Measurements from ENCODE around the gene BUD13.
"Not testable (repeated sequence)": the region's sequence is repeated elsewhere in the genome, so short reads cannot be mapped to it uniquely, and the experiment has no call there.

BUD13 gene

DNA sequence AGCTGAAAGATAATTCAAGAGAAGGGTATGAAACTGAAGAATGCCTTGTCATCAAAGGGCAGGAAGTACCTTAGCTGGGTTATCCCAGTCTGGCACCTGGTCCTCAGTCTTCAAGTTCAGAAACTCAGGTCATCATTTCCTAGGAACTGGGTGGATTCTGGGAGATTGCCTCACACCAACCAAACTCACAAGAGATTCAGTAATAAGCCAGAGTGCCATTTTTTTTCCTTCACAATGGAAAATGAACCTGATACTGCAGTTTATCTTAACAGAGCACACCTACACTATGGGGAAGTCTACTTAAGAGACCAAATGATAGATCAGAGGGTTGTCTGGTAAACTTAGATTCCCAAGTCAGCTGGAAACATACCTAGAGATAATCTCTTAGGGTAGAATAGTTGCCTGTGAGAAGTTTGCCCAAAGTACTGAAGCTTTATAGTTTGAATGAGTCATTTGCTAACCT, 3.8 kb upstream of the BUD13 start:
- H3K4me1 ChIP-seq (ENCODE audit: insufficient read depth, low read length), result peaks cover 4% of the 10 kb centered on the region; the same call in 1 of the 2 replicates
- no peak overlapping the region for H3K27ac ChIP-seq (ENCODE audit: low read length)
- no peaks in the 10 kb centered on the region for H3K9me3 ChIP-seq (ENCODE audit: insufficient read depth, low read depth, low read length)
- peaks cover 56% of the 10 kb centered on the region for H3K36me3 ChIP-seq (ENCODE audit: insufficient read depth, low read depth, low read length)
- H3K4me3 ChIP-seq (ENCODE audit: low read length), result no peak overlapping the region
- no peak overlapping the region for H3K9ac ChIP-seq (ENCODE audit: low read depth, low read length)
- H3K27me3 ChIP-seq (ENCODE audit: insufficient read depth, low read length), result no peaks in the 10 kb centered on the region

DNA sequence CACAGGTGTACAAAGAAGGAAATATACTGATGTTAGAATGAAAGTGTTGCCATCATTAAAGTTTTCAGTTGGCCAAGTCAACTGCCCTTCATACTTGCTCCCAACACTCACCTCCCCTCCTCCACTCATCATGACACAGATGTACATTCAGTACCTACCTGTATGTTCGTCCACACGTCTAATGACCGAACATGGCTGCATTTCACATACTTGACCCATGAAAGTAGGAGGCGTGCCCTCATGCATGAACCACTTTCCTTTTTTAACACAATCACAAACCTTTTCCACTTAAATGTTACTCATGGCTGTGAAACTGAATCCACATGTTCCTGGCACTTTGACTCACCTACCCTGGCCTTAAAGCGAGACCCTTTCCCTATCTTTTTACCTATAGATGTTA, 3.2 kb upstream of the BUD13 start:
- no peak overlapping the region for H3K9ac ChIP-seq (ENCODE audit: low read depth, low read length)
- peaks cover 51% of the 10 kb centered on the region for H3K36me3 ChIP-seq (ENCODE audit: insufficient read depth, low read depth, low read length)
- H3K4me1 ChIP-seq (ENCODE audit: insufficient read depth, low read length), result peaks cover 5% of the 10 kb centered on the region; the same call in 1 of the 2 replicates
- no peaks in the 10 kb centered on the region for H3K27me3 ChIP-seq (ENCODE audit: insufficient read depth, low read length)
- H3K27ac ChIP-seq (ENCODE audit: low read length), result no peak overlapping the region
- H3K4me3 ChIP-seq (ENCODE audit: low read length), result no peak overlapping the region
- no peaks in the 10 kb centered on the region for H3K9me3 ChIP-seq (ENCODE audit: insufficient read depth, low read depth, low read length)

GRCh38 chr11:116774661-116775060, 1.9 kb upstream of the BUD13 start:
- no peak overlapping the region for H3K9ac ChIP-seq (ENCODE audit: low read depth, low read length)
- H3K9me3 ChIP-seq (ENCODE audit: insufficient read depth, low read depth, low read length), result no peaks in the 10 kb centered on the region
- H3K4me1 ChIP-seq (ENCODE audit: insufficient read depth, low read length), result peaks cover 5% of the 10 kb centered on the region; the same call in 1 of the 2 replicates
- H3K4me3 ChIP-seq (ENCODE audit: low read length), result no peak overlapping the region
- H3K27ac ChIP-seq (ENCODE audit: low read length), result no peak overlapping the region
- H3K36me3 ChIP-seq (ENCODE audit: insufficient read depth, low read depth, low read length), result peaks cover 43% of the 10 kb centered on the region
- no peaks in the 10 kb centered on the region for H3K27me3 ChIP-seq (ENCODE audit: insufficient read depth, low read length)

DNA sequence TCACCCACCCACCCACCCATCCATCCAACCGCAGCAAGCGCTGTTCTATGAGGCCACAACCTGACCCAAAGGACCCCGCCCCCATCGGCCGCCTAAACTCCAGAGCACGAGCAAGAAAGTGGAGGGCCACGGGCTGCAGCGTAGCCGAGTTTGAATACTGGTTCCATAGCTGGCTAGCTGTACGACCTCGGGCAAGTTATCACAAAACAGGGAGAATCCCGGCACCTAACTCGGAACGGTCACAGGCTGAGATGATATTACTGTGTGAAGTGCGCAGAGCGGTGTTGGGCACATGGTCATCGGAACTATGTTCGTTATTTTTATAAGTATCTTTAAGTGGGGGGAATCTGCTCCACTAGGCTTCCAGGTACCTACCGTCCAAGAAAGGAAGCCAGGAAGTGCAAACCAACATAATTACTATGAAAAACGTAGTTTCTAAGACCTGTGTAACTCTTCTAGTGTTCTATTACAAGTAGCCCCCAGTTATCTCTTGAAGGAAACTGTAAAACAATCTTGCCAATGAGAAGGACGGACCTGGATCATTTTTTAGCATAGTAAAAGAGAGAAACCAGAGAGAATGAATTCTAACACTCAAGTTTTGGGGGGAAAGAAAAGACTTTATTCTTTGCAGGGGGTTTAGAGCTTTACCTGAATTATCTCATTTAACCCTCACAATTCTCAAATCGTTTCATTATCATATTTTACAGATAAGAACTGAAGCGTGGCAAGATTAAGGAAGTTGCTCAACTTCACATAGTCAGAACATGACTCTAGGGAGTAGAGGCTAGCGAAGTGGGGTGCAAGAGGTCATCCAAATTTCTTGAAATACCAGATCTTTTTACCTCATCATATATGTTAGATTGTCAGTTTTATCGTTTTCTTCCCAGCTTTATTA, 663 bp upstream of the BUD13 start:
- H3K9me3 ChIP-seq (ENCODE audit: insufficient read depth, low read depth, low read length), result no peaks in the 10 kb centered on the region
- H3K27ac ChIP-seq (ENCODE audit: low read length), result peak overlapping the region; percentile 4
- H3K9ac ChIP-seq (ENCODE audit: low read depth, low read length), result peak overlapping the region; percentile 82
- peak overlapping the region; percentile 97 for H3K4me3 ChIP-seq (ENCODE audit: low read length)
- H3K4me1 ChIP-seq (ENCODE audit: insufficient read depth, low read length), result peaks cover 5% of the 10 kb centered on the region; the same call in 1 of the 2 replicates
- peaks cover 42% of the 10 kb centered on the region for H3K36me3 ChIP-seq (ENCODE audit: insufficient read depth, low read depth, low read length)
- no peaks in the 10 kb centered on the region for H3K27me3 ChIP-seq (ENCODE audit: insufficient read depth, low read length)

GRCh38 chr11:116771935-116772334, 852 bp downstream of the BUD13 start:
- H3K27ac ChIP-seq (ENCODE audit: low read length), result no peak overlapping the region
- H3K36me3 ChIP-seq (ENCODE audit: insufficient read depth, low read depth, low read length), result peaks cover 39% of the 10 kb centered on the region
- H3K9me3 ChIP-seq (ENCODE audit: insufficient read depth, low read depth, low read length), result no peaks in the 10 kb centered on the region
- peak overlapping the region; percentile 97 for H3K4me3 ChIP-seq (ENCODE audit: low read length)
- H3K9ac ChIP-seq (ENCODE audit: low read depth, low read length), result peak overlapping the region; percentile 98
- no peaks in the 10 kb centered on the region for H3K27me3 ChIP-seq (ENCODE audit: insufficient read depth, low read length)
- peaks cover 5% of the 10 kb centered on the region; the same call in 1 of the 2 replicates for H3K4me1 ChIP-seq (ENCODE audit: insufficient read depth, low read length)

- H3K36me3 ChIP-seq (ENCODE audit: insufficient read depth, low read depth, low read length), result peaks cover 88% of the 10 kb centered on the region
- H3K27me3 ChIP-seq (ENCODE audit: insufficient read depth, low read length), result no peaks in the 10 kb centered on the region
- H3K9ac ChIP-seq (ENCODE audit: low read depth, low read length), result no peak overlapping the region
- H3K9me3 ChIP-seq (ENCODE audit: insufficient read depth, low read depth, low read length), result no peaks in the 10 kb centered on the region
- no peak overlapping the region for H3K27ac ChIP-seq (ENCODE audit: low read length)
- no peaks in the 10 kb centered on the region for H3K4me1 ChIP-seq (ENCODE audit: insufficient read depth, low read length)
- H3K4me3 ChIP-seq (ENCODE audit: low read length), result no peak overlapping the region
Measured at GRCh38 chr11:116762132-116762531, 10.7 kb downstream of the BUD13 start.

- H3K27ac ChIP-seq (ENCODE audit: low read length); H3K4me1 ChIP-seq (ENCODE audit: insufficient read depth, low read length); H3K4me3 ChIP-seq (ENCODE audit: low read length); H3K27me3 ChIP-seq (ENCODE audit: insufficient read depth, low read length); H3K9me3 ChIP-seq (ENCODE audit: insufficient read depth, low read depth, low read length); H3K9ac ChIP-seq (ENCODE audit: low read depth, low read length): not testable (repeated sequence)
- peaks cover 95% of the 10 kb centered on the region for H3K36me3 ChIP-seq (ENCODE audit: insufficient read depth, low read depth, low read length)
Measured at GRCh38 chr11:116756044-116756443, 16.7 kb downstream of the BUD13 start.

- H3K27me3 ChIP-seq (ENCODE audit: insufficient read depth, low read length), result no peaks in the 10 kb centered on the region
- H3K4me1 ChIP-seq (ENCODE audit: insufficient read depth, low read length), result no peaks in the 10 kb centered on the region
- no peaks in the 10 kb centered on the region for H3K9me3 ChIP-seq (ENCODE audit: insufficient read depth, low read depth, low read length)
- H3K9ac ChIP-seq (ENCODE audit: low read depth, low read length), result no peak overlapping the region
- peaks cover 92% of the 10 kb centered on the region for H3K36me3 ChIP-seq (ENCODE audit: insufficient read depth, low read depth, low read length)
- H3K4me3 ChIP-seq (ENCODE audit: low read length), result no peak overlapping the region
- H3K27ac ChIP-seq (ENCODE audit: low read length), result no peak overlapping the region
Measured at GRCh38 chr11:116750070-116750718, 22.6 kb downstream of the BUD13 start.

- peaks cover 9% of the 10 kb centered on the region for H3K4me1 ChIP-seq (ENCODE audit: insufficient read depth, low read length)
- H3K27me3 ChIP-seq (ENCODE audit: insufficient read depth, low read length), result no peaks in the 10 kb centered on the region
- no peaks in the 10 kb centered on the region for H3K9me3 ChIP-seq (ENCODE audit: insufficient read depth, low read depth, low read length)
- peaks cover 17% of the 10 kb centered on the region for H3K36me3 ChIP-seq (ENCODE audit: insufficient read depth, low read depth, low read length)
- peak overlapping the region; percentile 30; the same call in 1 of the 2 replicates for H3K9ac ChIP-seq (ENCODE audit: low read depth, low read length)
- no peak overlapping the region for H3K4me3 ChIP-seq (ENCODE audit: low read length)
- H3K27ac ChIP-seq (ENCODE audit: low read length), result no peak overlapping the region
Measured at GRCh38 chr11:116742104-116742503, 30.7 kb downstream of the BUD13 start.

DNA sequence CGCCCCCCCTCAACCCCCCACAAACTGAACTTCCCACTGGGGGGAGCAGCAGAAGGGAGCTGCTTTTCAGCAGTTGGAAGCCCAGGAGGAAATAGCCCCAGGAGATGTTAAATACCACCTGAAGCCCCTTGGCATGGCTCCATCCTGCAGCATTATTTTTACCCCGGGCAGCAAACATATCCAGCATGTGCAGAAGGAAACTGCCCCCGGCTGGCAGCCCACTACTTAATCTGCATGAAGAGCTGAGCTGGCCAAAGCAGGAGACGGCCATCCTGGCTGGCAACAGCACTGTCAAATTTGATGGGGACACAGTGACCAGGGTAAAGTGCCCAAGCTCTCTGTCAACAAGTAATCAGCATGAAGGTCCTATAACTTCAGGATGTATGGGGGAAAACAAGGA, 32.0 kb downstream of the BUD13 start:
- H3K4me3 ChIP-seq (ENCODE audit: low read length), result no peak overlapping the region
- H3K27me3 ChIP-seq (ENCODE audit: insufficient read depth, low read length), result no peaks in the 10 kb centered on the region
- H3K27ac ChIP-seq (ENCODE audit: low read length), result no peak overlapping the region
- no peak overlapping the region for H3K9ac ChIP-seq (ENCODE audit: low read depth, low read length)
- H3K36me3 ChIP-seq (ENCODE audit: insufficient read depth, low read depth, low read length), result peaks cover 7% of the 10 kb centered on the region; the same call in 1 of the 2 replicates
- no peaks in the 10 kb centered on the region for H3K9me3 ChIP-seq (ENCODE audit: insufficient read depth, low read depth, low read length)
- peaks cover 9% of the 10 kb centered on the region for H3K4me1 ChIP-seq (ENCODE audit: insufficient read depth, low read length)

GRCh38 chr11:116738975-116739374, 33.8 kb downstream of the BUD13 start:
- Histone ChIP-seq H3K27me3 (ENCODE audit: insufficient read depth, low read length) (no peaks in the 10 kb centered on the region), H3K36me3 (ENCODE audit: insufficient read depth, low read depth, low read length) (no peaks in the 10 kb centered on the region), H3K4me1 (ENCODE audit: insufficient read depth, low read length) (peaks cover 9% of the 10 kb centered on the region), H3K9ac (ENCODE audit: low read depth, low read length) (no peak overlapping the region), H3K4me3 (ENCODE audit: low read length) (no peak overlapping the region), H3K9me3 (ENCODE audit: insufficient read depth, low read depth, low read length) (no peaks in the 10 kb centered on the region), H3K27ac (ENCODE audit: low read length) (no peak overlapping the region)

DNA sequence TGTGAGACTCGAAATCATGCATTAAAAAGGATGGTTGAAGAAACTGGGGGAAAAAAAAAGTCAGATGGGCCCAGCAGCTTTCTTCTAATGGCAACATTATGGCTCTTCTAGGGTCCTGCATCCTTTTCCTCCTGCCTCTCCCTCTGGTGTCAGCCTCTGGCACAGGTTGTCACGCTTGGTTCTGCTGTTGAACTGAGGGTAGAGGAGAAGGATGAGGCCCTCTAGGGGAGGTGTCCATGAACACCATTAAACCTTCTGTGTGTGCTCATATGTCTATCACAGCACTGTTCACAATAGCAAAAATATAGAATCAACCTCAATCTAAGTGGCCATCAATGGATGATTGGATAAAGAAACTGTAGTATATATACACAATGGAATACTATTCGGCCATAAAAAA, 36.0 kb downstream of the BUD13 start:
- peaks cover 6% of the 10 kb centered on the region for H3K4me1 ChIP-seq (ENCODE audit: insufficient read depth, low read length)
- H3K4me3 ChIP-seq (ENCODE audit: low read length), result no peak overlapping the region
- no peak overlapping the region for H3K9ac ChIP-seq (ENCODE audit: low read depth, low read length)
- no peaks in the 10 kb centered on the region for H3K36me3 ChIP-seq (ENCODE audit: insufficient read depth, low read depth, low read length)
- no peak overlapping the region for H3K27ac ChIP-seq (ENCODE audit: low read length)
- no peaks in the 10 kb centered on the region for H3K9me3 ChIP-seq (ENCODE audit: insufficient read depth, low read depth, low read length)
- no peaks in the 10 kb centered on the region for H3K27me3 ChIP-seq (ENCODE audit: insufficient read depth, low read length)

All from iPS-20b (cell line).